PC-9 (cell line): ENCODE data around the gene DBF4B.

Experiments used
- EZH2 ChIP-seq: fragments of 200-600 bp; sonication (generic); IDR thresholded peaks from 2 replicates; pipeline ENCODE4 v1.8.0; 2017; ENCODE audit warnings: antibody characterized with exemption, low read depth
- TF ChIP-seq, protein P1 (sequence below): fragments of 200-600 bp; sonication (generic); conservative IDR thresholded peaks from 2 replicates; pipeline ENCODE4 v1.6.1; 2017; ENCODE audit warnings: mixed run types, antibody characterized with exemption, mild to moderate bottlenecking, moderate library complexity

DNA sequence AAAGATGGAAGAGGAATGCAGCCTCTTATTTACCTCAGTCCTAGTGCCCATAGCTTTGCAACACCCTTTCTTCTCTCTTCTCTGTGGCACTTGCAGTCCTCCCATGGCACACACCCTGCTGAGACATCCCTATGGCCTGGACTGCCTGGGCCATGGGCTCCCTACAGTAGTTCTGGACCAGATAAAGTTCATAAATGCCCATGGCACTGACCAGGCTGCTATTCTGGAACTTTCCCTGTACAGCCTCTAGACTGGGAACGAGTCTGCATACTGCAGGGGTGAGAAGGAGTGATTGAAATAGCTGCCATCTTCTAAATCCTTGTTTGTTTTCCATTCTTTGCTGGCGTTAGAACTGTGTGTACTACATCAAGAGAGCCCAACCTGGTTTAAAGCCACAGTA, 25.8 kb downstream of the DBF4B start:
- TF ChIP-seq, protein P1, sequence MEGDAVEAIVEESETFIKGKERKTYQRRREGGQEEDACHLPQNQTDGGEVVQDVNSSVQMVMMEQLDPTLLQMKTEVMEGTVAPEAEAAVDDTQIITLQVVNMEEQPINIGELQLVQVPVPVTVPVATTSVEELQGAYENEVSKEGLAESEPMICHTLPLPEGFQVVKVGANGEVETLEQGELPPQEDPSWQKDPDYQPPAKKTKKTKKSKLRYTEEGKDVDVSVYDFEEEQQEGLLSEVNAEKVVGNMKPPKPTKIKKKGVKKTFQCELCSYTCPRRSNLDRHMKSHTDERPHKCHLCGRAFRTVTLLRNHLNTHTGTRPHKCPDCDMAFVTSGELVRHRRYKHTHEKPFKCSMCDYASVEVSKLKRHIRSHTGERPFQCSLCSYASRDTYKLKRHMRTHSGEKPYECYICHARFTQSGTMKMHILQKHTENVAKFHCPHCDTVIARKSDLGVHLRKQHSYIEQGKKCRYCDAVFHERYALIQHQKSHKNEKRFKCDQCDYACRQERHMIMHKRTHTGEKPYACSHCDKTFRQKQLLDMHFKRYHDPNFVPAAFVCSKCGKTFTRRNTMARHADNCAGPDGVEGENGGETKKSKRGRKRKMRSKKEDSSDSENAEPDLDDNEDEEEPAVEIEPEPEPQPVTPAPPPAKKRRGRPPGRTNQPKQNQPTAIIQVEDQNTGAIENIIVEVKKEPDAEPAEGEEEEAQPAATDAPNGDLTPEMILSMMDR: no peak
- TF ChIP-seq EZH2: no peak
